HG02678 (cell line): Measurements from ENCODE around the gene RPL13.
"Not testable (repeated sequence)": the region's sequence is repeated elsewhere in the genome, so short reads cannot be mapped to it uniquely, and the experiment has no call there.

Experiments used
- ATAC-seq: cut with Tn5 transposase; IDR thresholded peaks from one replicate; pipeline ENCODE4 v1.9.1; 2021; ENCODE audit warnings: mild to moderate bottlenecking, moderate library complexity; ENCODE audit not compliant: unreplicated experiment

Gene RPL13

GRCh38 chr16:89561884-89562599, 1.6 kb downstream of the RPL13 start:
- ATAC-seq: no peak

DNA sequence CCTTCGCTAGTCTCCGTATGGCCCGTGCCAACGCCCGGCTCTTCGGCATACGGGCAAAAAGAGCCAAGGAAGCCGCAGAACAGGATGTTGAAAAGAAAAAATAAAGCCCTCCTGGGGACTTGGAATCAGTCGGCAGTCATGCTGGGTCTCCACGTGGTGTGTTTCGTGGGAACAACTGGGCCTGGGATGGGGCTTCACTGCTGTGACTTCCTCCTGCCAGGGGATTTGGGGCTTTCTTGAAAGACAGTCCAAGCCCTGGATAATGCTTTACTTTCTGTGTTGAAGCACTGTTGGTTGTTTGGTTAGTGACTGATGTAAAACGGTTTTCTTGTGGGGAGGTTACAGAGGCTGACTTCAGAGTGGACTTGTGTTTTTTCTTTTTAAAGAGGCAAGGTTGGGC, 2.5 kb downstream of the RPL13 start:
- ATAC-seq: no peak

- ATAC-seq: no peak
These were observed 3.3 kb downstream of the RPL13 start for GRCh38 chr16:89563639-89564392.

DNA sequence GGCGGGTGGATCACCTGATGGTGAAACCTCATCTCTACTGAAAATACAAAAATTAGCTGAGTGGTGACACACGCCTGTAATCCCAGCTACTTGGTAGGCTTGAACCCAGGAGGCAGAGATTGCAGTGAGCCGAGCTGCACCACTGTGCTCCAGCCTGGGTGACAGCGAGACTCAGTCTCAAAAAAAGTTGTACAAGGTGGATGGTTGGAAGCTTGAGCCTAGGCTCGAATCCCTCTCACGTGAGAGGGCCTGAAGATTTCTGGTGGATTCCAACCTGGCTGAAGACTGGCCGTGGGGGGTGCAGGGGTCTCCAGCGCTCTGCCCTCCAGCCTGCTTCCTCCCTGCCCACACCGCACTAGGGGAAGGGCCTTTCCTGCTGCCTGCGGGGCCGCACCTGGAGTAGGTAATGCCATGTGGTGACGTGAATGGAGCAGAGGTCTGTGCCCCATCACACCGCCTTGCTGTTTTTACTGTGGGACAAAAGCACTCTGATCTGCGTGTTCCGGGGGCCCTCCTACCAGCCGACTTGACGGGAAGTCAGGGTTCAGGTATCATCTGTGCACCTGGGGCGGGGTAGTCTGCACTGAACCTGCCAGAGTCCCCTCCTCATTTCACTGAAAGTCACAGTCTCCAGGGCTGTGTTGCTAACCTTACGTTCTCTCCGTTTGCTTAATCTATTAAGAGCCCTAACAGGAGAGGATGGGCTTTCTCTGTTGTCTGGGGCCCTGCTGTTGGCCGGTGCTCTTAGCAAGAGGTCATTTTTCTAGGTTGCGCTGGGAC, 4.2 kb downstream of the RPL13 start:
- ATAC-seq: no peak

DNA sequence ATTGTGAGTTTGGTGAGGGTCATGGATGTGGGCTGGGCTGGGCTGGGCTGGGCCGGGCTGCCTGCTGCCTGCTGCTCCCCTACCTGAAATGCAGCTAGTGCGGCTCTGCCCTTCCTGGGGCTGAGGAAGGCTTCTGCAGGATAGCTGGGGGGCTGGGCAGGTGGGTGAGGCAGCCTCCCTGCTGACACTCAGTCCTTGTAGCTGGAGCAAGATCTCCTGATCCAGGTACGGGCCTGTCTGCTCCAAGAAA, 4.7 kb downstream of the RPL13 start:
- ATAC-seq: no peak

DNA sequence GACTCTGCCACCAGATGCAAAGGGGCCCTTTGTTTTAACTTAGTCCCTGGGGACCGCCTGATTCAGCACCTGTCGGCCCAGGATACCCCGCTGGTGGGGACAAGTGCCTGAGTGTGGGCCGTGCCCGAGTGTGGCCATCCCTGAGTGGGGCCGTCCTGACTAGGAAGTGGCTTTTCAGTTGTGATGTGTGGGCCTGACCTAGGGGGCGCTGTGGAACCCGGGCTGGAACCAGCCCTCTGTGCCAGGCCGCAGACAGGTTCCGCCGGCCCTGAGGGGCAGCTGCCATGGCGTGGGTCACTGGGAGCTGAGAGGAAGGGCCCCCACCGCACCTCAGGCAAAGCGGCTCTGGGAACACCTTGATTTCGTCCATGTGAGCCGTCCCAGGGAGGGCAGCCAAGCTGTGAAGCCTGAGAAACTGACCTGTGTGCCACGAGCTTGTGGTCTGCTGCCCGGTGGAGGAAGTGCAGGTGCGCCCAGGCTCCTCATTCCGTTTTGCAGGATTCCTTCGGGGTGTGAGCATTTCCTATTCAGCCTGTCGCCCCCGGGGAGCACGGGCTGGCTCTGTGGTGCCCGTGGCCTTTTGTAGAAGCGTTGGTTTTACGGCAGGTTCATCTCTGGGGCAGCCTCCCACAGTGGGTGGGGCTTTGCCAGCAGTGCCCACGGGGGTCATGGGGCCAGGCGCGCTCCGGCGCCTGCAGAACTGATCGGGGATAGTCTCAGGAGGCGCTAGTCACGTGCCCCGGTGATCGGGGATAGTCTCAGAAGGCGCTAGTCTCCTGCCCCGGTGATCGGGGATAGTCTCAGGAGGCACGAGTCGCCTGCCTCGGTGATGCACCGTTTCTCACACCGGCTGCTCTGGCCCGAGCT, 5.3 kb downstream of the RPL13 start:
- no peak for ATAC-seq

- no peak for ATAC-seq
These were observed 7.4 kb downstream of the RPL13 start for GRCh38 chr16:89567656-89568594.

- ATAC-seq: no peak
These were observed 9.2 kb downstream of the RPL13 start for GRCh38 chr16:89569506-89570341.

GRCh38 chr16:89570342-89570923, 10.0 kb downstream of the RPL13 start:
- no peak for ATAC-seq

- ATAC-seq: not testable (repeated sequence)
These were observed 10.6 kb downstream of the RPL13 start for GRCh38 chr16:89570983-89571598.

DNA sequence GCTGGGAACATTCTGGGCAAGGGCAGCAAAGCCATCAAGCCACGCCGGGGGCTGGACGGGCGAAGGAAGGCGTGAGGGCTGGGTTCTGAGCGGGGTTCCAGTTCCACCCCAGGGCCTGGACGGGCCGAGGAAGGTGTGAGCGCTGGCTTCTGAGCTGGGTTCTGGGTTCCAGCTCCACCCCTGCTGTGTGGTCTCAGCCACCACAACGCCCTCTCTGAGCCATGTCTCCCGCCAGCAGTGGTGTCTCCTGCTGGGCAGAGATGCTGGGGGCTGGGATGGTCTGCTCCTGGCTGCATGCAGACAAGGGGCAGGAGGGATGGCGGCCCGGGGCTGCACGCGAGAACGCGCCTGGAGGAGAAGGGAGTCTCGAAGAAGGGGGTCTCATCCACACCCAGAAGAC, 11.2 kb downstream of the RPL13 start:
- no peak for ATAC-seq

- ATAC-seq: no peak
These were observed 11.6 kb downstream of the RPL13 start for GRCh38 chr16:89572073-89572484.

DNA sequence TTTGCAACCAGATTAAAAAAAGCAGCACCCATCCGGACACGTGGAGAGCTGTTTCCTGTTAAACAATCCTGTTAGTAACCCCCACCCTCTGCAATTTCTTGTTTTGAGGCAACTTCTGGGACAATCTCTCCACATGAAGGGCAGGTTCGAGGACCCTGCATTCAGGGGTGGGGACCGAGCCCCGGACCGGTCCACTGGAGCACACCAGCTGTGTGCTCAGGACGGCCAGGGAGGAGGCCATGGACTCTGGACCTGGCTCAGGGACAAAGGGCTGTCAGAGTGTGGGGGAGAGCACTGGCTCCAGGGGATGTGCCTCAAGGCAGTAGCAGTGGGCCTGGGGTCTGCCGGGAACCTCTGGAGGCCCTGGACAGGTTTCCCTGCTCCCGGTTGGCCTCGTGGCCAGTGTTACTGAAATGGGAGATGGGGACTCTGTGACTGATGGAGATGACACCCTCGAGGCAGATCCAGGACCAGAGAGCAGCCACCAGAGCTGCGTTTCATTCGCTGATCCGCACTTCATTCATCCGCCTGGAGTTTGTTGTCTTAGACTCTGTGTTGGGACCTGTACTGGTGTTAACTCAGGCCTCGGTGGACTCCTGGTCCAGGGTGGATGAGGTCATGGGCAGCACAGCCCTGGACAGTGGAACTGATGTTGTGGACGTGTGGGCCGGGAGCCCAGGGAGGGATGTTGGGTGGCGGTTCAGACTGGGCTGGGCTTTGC, 12.2 kb downstream of the RPL13 start:
- ATAC-seq: no peak

GRCh38 chr16:89573826-89574680, 13.6 kb downstream of the RPL13 start:
- ATAC-seq: no peak

DNA sequence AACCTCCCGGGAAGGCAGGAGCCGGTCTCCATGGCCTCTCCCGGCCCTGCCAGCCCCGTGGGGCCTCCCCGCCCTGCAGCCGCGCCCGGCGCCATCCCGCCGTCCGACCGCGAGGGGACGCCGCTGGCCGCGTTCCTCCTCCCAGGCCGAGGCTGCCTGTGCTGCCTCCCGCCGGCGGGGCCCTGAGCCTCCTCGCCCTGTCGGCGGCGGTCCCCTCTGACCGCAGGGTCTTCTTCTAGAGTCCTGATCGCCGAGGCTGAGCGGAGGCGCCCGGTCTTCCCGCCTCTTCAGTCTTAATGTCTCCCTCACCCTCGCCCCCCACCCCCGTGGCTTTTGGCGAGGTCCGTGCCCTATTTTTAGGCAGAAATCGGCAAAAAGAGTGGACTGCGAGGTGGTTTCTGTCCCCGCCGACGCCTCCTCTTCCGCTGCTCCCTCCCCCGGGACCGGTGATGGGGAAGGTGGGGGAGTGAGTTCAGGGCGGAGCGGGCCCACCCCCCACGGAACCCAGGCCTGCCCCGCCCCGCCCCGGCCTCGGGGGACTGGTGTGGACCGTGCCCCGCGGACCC, 14.3 kb downstream of the RPL13 start:
- peak; percentile 49 for ATAC-seq
